ENCODE data around the gene LCN12. TPM values are rescaled to one million over a fixed set of nuclear protein-coding genes. Genes with fewer than 3 reads are reported as not detected.

LCN12 gene
- total RNA-seq, 1 experiment from 2014 or later = 2.5 TPM

DNA sequence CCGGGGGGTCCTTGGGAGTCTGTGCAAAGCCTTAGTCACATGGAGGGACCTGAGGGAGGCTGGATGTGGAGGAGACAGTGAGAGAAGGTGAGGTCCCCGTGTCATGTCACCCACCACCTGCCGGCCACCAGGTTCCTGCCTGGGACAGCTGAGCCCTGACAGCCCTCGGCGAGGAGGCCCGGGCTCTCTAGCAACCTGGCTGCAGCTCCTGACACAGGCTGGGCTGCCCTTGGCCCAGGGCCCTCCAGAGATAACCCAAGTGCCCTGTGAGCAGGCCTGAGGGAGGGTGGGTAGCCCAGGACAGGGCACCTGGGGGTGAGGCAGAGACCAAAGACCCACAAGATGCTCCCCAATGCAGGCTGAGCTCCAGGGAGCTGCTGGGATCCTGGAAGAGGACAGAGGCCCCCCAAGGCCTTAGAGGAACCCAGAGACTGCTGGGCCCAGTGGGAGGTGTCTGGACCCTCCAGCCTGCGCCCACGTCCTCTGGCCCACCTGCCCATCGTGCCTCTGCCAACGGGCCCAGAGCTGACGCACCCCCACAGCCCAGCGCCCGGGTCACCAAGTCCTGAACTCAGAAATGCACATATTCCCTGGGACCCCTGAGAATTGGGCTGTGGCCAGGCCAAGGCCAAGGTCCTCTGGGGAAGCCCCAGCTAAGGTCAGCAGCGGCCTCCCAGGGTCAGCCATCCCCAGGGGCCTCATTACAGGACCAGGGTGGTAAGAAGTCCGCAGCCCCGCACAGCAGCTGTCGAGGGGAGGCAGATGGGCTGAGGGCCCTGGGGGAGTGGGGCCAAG, 16.5 kb downstream of the LCN12 start:
- Histone ChIP-seq H3K4me3 (ENCODE audit: low read depth in 2 of 2, low read length in 2 of 2) (no peak overlapping the region), H3K4me1 (ENCODE audit: control insufficient read depth, insufficient read depth, low read length) (peaks cover 5% of the 10 kb centered on the region; the same call in 1 of the 2 replicates), H3K9me3 (ENCODE audit: control insufficient read depth, insufficient read depth, low read depth, low read length) (no peaks in the 10 kb centered on the region), H3K27ac (ENCODE audit: low read length) (no peak overlapping the region), H3K36me3 (ENCODE audit: control insufficient read depth, insufficient read depth, low read length) (no peaks in the 10 kb centered on the region), H3K27me3 (ENCODE audit: control insufficient read depth, insufficient read depth, low read length) (no peaks in the 10 kb centered on the region)
- ATAC-seq = peak; percentile 35; the same call in 1 of the 2 replicates
- intact Hi-C loops (cut with micrococcal nuclease; ENCODE audit: unreplicated experiment) (no loop called here), in situ Hi-C loops (cut with HindIII; ENCODE audit: low pct_unique_long_range_greater_than_20kb, low sequenced_read_pairs) (no loop called here)
- no peak for DNase-seq (ENCODE audit: low read depth, low spot score)
- ChIA-PET POLR2A (no interaction called here), CTCF (no interaction called here)
- TF ChIP-seq POLR2AphosphoS5 (IDR thresholded peaks at IDR 0.05; ENCODE audit: low read depth, low read length) (no peak), TCF7L2 (IDR thresholded peaks at IDR 0.05; ENCODE audit: low read depth, low read length) (no peak), SIN3A (IDR thresholded peaks at IDR 0.05; ENCODE audit: borderline replicate concordance, insufficient read depth, low read depth, low read length) (no peak)
- TF ChIP-seq, protein P1, sequence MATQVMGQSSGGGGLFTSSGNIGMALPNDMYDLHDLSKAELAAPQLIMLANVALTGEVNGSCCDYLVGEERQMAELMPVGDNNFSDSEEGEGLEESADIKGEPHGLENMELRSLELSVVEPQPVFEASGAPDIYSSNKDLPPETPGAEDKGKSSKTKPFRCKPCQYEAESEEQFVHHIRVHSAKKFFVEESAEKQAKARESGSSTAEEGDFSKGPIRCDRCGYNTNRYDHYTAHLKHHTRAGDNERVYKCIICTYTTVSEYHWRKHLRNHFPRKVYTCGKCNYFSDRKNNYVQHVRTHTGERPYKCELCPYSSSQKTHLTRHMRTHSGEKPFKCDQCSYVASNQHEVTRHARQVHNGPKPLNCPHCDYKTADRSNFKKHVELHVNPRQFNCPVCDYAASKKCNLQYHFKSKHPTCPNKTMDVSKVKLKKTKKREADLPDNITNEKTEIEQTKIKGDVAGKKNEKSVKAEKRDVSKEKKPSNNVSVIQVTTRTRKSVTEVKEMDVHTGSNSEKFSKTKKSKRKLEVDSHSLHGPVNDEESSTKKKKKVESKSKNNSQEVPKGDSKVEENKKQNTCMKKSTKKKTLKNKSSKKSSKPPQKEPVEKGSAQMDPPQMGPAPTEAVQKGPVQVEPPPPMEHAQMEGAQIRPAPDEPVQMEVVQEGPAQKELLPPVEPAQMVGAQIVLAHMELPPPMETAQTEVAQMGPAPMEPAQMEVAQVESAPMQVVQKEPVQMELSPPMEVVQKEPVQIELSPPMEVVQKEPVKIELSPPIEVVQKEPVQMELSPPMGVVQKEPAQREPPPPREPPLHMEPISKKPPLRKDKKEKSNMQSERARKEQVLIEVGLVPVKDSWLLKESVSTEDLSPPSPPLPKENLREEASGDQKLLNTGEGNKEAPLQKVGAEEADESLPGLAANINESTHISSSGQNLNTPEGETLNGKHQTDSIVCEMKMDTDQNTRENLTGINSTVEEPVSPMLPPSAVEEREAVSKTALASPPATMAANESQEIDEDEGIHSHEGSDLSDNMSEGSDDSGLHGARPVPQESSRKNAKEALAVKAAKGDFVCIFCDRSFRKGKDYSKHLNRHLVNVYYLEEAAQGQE (IDR thresholded peaks at IDR 0.05; ENCODE audit: insufficient read depth in 1 of 2, low read depth in 2 of 2, low read length in 1 of 2) = no peak
- TF ChIP-seq, protein P2, sequence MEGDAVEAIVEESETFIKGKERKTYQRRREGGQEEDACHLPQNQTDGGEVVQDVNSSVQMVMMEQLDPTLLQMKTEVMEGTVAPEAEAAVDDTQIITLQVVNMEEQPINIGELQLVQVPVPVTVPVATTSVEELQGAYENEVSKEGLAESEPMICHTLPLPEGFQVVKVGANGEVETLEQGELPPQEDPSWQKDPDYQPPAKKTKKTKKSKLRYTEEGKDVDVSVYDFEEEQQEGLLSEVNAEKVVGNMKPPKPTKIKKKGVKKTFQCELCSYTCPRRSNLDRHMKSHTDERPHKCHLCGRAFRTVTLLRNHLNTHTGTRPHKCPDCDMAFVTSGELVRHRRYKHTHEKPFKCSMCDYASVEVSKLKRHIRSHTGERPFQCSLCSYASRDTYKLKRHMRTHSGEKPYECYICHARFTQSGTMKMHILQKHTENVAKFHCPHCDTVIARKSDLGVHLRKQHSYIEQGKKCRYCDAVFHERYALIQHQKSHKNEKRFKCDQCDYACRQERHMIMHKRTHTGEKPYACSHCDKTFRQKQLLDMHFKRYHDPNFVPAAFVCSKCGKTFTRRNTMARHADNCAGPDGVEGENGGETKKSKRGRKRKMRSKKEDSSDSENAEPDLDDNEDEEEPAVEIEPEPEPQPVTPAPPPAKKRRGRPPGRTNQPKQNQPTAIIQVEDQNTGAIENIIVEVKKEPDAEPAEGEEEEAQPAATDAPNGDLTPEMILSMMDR (IDR thresholded peaks at IDR 0.05) = no peak
- BruUV-seq (replicated peaks) = no TSS peak

DNA sequence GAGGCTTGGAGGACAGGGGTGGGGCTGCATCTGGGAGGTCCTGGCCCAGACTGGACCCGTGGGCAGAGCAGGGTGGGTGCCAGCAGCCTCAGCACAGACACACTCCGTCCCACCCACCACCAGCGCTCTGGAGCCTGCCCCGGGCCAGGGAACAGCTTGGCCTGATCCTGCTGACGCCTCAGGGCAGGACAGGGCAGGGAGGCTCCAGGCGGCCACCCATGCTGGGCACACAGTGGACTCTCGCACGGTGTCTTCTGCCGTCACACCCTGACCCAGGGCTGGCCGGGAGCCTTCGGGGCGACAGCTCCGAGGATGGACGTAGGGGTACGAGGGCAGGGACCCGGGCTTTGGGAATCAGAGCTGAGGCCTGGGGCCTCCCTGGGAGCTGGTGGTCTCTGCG, 17.1 kb downstream of the LCN12 start:
- CTCF ChIA-PET = no interaction called here
- H3K4me3 ChIP-seq (ENCODE audit: low read depth in 2 of 2, low read length in 2 of 2) = no peak overlapping the region
- POLR2A ChIA-PET = no interaction called here
- TF ChIP-seq, protein P2 (IDR thresholded peaks at IDR 0.05) = no peak
- TF ChIP-seq POLR2AphosphoS5 (IDR thresholded peaks at IDR 0.05; ENCODE audit: low read depth, low read length) (no peak), SIN3A (IDR thresholded peaks at IDR 0.05; ENCODE audit: borderline replicate concordance, insufficient read depth, low read depth, low read length) (no peak), TCF7L2 (IDR thresholded peaks at IDR 0.05; ENCODE audit: low read depth, low read length) (no peak)
- TF ChIP-seq, protein P1 (IDR thresholded peaks at IDR 0.05; ENCODE audit: insufficient read depth in 1 of 2, low read depth in 2 of 2, low read length in 1 of 2) = no peak
- no peak overlapping the region for H3K27ac ChIP-seq (ENCODE audit: low read length)
- H3K9me3 ChIP-seq (ENCODE audit: control insufficient read depth, insufficient read depth, low read depth, low read length) = no peaks in the 10 kb centered on the region
- H3K36me3 ChIP-seq (ENCODE audit: control insufficient read depth, insufficient read depth, low read length) = no peaks in the 10 kb centered on the region
- in situ Hi-C loops (cut with HindIII; ENCODE audit: low pct_unique_long_range_greater_than_20kb, low sequenced_read_pairs) (no loop called here), intact Hi-C loops (cut with micrococcal nuclease; ENCODE audit: unreplicated experiment) (no loop called here)
- H3K27me3 ChIP-seq (ENCODE audit: control insufficient read depth, insufficient read depth, low read length) = no peaks in the 10 kb centered on the region
- no TSS peak for BruUV-seq (replicated peaks)
- H3K4me1 ChIP-seq (ENCODE audit: control insufficient read depth, insufficient read depth, low read length) = peaks cover 5% of the 10 kb centered on the region; the same call in 1 of the 2 replicates
- ATAC-seq (no peak), DNase-seq (ENCODE audit: low read depth, low spot score) (no peak)

Data from Panc1 (cell line).